Myocyte (in vitro differentiated cells): ENCODE measurements around the gene RBMS3. TPM values are rescaled to one million over a fixed set of nuclear protein-coding genes. Genes with fewer than 3 reads are reported as not detected.

Experiments used
- DNase-seq: peaks from one replicate; pipeline ENCODE4 v3.0.0-alpha.2; 2012; ENCODE audit warnings: low read depth
- total RNA-seq: library from RNA; depleted of rRNA; stranded (reverse); fragments of >200 nt; gene quantifications from 2 replicates; pipeline ENCODE4 v1.2.3, GENCODE V29; 2014

Gene RBMS3
- total RNA-seq, 1 donor from 2014 or later, result 30.6 TPM

DNA sequence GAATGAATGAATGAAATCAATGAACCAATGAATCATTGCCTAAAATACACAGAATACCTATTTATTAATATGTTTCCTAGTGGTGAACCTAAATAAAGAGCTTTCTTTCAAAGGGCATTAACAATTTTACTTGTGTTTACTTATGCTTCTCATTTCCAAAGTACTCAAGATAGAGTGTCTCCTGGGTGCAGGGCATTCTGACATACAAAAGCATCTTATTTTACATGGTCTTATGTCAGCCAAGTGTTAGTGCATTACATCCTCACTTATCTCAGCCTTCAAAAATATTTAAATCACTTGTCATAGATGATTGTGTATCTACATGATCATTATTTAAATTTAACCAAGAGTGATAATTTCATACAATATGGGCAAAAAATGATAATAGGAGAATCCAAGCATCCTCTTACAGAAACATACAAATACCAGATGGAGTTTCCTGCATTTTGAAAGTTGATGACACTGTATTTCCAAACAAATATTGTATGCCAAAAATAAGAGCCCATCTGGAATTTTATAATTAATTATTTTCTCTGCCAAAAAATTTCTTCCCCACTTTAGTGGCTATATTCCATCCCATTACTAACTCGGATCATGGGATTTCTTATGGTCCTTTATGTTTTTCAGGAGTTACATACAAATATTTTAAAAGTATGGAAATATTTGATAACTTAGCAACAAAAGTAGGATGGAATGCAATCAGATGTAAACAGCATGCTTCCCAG, 279.0 kb downstream of the RBMS3 start:
- no peak for DNase-seq

DNA sequence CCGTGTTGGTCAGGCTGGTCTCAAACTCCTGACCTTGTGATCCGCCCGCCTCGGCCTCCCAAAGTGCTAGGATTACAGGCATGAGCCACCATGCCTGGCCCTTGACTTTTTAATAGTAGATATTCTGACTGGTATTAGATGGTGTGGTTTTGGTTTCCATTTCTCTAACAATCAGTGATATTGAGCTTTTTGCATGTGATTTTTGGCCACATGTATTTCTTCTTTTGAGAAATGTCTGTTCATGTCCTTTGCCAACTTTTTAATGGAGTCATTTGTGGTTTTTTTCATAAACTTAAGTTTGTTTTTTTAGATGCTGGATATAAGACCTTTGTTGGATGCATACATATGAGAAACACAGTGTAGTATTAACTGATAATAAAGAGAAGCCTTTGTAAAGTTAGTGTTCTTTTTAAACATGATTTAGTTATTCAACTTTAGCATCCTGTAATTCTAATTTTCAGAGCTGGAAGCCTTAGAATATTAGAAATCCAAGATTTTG, 280.8 kb downstream of the RBMS3 start:
- no peak for DNase-seq

DNA sequence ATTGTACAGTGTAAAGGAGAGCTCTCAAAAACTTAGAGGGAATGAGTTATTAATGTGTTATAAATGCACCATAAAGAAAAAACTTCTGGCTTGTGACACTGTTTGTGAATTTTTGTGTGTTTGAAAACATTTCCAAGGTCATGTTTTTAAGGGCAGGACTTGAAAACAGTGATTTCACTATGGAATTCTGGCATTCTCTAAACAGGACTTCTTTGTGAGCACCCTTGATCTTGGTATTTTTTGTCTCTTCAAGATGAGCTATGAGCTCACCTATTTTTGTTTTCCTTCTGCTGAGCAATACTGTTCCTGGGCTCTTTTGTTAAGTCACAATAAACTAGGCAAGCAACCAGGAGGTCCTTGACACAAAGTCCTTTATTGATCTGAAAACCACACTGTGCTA, 284.4 kb downstream of the RBMS3 start:
- DNase-seq, result no peak

DNA sequence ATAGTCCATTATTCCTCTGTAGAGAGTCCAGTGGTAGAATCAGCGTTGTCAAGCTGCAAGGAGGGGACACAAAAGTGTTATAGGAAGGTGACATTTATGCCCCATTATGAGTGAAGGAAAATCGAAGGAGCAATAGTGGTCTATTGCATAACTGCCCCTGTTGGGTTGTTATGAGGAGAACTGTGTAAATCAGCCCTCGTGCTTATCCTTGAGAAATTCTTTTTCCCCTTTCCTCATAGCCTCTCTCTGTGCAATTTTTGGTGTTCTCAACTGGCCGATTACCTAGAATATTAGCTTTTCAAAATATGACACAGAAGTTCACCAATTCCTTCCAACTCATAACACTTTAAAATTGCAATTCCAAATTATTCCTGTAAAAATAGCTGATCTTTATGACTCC, 286.6 kb downstream of the RBMS3 start:
- no peak for DNase-seq

DNA sequence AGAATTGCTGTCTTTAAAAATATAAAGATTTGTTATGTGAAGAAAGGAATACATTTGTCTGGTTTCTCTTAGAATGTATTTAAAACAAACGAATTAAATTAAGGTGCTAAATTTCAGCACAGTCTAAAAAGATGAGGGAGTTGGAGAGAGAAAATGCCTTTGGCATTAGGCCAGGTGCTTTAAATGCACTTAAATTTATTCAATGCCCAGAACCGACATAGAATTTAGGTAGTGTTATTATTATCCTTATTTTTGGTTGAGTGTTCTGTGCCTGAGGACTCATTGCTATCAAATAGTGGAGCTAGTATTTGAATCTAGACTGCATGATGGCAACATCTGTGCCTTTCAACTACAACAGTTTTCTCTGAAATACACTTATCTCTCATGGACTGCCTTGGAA, 287.5 kb downstream of the RBMS3 start:
- DNase-seq, result no peak

DNA sequence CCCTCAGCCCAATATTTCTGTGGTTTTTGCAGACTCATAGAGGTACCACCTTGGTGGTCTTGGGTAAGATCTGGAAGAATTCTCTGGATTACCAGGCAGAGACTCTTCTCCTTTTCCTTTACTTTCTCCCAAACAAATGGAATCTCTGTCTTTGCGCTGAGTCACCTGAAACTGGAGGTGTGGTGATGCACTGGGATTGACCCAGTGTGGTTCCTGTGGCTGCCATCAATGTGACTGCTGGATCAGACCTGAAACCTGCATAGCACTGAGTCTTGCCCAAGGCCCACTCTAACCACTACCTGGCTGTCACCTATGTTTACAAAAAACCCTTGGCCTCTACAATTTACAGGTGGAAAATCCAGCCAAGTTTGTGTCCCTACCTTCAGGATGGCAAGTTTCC, 295.3 kb downstream of the RBMS3 start:
- no peak for DNase-seq

DNA sequence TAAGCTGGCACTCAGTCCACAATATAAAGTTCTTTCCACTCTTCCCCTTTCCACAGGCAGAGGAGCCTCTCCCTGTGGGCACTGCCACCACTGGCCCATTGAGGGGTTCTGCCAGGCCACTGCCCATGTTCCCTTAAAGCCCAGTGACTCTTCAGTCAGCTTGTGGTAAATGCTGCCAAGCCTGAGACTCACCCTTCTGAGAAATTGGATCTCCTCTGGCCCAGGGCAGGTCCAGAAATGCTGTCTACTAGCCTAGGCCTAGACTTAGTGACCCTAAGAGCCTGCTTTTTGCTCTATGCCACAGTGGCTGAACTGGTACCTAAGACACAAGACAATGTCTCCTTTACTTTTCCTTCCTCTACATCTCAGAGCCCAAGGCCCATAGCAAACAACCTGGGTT, 295.8 kb downstream of the RBMS3 start:
- DNase-seq, result no peak

DNA sequence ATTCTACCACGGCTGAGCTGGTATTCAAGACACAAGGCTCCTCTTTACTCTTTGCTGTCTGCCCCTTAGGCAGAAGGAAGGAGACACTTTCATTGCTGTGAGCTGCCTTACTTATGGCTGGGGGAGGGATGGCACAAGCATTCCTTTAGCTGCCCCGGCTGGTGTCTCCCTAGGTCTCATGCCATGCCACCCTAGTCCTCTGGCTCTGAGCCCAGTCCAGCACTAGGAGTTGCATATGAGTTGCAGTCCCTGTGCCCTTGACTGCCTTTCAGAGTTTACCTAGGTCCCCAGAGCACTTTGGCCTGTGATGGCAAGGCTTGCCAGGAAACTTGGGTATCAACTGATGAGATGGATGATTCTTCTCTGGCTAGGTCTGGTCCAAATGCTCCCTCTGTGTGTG, 296.4 kb downstream of the RBMS3 start:
- no peak for DNase-seq

DNA sequence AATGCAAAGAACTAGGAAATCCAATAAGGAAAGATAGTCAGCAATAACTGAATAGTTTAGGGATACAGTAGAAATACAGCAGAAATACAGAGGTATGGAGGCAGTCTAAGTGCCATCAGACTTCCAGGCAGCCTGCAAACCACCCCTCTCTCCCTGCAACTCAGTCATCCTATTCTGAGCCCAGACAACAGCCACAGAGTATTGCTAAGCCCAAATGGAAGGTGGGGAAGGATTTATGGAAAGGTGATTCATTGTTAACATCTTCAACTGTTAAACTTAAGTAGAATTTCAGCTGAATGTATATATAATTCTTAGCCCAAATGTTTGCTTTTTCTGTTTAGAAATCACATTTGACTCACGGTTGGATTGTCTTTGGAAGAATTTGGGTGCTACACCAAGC, 300.4 kb downstream of the RBMS3 start:
- DNase-seq, result no peak

DNA sequence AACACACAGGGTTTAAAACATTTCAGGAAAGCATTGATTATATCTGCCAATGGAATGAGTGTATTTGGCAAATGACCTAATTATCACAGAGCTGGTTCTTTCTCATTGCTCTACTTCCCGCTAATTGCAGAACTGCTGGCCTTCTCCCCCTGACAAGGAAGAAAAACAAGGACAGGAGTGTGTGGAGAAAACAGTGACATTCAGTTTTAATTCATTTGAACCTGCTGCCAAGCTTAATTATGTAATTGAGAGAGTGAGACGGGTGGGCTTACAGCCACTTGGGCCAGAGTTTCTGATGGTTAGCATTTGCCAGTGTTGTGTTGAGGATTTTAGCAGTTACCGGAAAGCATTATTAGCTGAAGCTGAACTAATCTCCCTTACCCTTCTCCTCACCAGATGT, 301.4 kb downstream of the RBMS3 start:
- no peak for DNase-seq

DNA sequence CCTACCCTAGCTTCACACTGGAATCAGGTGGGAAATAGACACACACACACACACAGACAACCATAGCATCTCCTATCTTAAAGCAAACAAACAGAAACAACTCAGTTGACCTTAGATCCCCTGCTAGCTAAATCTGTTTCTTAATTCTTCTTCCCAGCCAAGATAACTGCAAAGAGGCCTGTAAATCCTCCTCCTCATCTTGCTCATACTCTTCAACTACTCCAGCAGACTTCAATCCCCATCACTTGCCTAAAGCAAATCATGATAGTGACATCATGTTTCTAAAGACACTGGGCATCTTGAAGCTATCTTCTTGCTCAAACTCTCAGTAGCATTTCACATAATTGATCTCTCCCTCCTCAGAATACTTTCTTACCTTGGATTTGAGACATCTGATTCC, 303.0 kb downstream of the RBMS3 start:
- DNase-seq, result no peak

DNA sequence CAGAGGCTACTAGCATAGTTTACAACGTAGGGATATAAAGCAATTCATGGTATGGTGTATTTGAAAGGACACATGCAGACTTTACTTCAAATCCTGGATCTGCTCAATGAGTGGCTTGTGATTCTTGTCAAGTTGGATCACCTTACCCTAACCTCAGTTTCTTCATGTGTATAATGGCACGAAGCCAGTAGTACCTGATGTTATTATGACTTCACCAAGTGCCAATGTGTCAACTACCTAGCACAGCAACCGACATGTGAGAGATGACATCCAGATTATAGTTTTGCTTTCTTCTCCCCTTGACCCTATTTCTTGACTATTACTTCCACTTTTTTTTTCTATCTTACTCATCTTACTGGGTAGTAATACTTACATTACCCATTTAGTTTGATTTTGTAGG, 304.5 kb downstream of the RBMS3 start:
- no peak for DNase-seq

DNA sequence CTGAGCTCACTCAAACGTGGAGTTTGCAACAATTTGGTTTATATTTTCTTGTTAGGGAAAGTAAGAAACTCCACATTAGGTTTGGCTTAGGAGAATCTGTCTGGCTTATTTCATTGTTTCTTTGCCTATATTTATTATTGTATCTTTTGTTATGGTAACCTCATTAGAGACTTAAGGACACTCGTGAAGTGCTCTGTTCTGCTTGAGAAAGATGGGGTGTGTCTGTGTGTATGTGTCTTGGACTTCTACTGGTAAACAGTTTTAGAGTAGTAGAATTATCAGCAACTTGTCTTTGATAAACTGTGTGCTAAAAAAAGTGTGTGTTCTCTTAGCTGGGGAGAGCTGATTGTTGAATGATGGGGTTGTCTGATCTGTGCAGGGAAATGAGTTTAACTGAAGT, 306.5 kb downstream of the RBMS3 start:
- DNase-seq, result no peak

DNA sequence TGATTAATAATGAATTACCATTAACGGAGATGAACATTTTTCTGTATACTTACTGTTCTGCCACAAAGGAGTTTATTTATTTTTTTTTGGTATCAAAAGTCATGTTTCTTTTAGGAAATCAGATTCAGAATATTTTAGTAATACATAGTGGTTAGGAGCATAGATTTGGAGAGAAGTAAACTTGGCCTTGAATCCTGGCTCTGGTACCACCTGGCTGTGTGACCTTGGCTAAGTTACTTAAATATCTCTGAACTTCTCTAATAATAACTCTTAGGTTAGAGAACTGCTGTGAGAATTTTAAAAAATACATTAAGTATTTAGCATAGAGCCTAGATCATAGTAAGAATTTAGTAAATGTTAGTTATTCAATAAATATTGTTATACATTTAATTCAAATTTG, 309.1 kb downstream of the RBMS3 start:
- no peak for DNase-seq

DNA sequence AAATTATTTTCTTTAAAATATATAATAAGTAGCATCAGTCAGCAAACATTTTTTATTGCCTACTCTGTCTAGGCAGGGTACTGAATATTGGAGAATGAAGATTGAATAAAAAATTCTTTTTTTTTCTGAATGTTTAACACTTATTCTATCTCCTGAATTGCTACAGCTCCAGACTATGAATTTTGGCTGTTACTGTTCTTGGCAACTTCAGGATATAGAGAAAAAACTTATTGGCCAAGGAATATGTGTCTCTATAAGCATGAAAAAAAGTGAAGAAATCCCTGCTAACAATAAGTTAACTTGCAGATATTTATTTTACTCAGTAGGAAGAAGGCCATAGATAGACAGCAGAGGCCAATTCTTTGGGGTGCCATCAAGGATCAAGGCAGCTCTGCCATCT, 309.6 kb downstream of the RBMS3 start:
- no peak for DNase-seq

DNA sequence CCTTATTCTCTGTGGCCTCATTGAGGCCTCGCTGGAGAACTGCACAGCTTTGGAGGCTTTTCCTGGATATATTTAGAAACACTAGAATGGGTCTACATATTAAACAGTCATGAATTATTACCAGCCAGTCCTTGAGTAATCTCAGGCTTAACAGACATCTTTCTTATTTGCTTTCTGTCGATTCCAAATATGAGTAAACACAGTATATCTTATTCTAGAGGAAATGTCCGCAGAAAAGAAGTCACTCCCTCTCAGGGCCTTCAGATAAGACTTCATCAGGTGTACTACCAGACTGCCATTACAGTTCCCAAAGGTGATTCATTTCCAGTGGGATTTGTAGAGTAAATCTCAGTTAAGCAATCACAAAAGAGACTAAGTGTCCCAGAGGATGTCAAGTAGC, 310.7 kb downstream of the RBMS3 start:
- no peak for DNase-seq

DNA sequence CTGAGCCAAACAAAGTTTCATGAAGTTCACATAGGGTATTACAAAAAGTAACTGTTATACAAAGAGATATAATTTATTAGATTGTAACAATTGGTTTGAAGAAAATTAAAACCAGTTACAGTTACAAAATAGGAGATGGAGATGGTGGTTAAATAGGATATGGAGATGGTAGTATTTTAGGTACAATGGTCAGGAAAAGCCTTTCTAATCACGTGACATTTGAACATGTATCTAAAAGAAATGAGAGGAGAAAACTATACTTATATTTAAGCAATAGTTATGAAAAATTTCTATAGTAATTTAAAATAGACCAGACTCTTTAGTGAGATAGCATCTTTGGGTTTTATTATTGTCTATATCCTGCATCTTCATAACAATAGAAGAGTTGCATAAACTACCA, 312.9 kb downstream of the RBMS3 start:
- no peak for DNase-seq

DNA sequence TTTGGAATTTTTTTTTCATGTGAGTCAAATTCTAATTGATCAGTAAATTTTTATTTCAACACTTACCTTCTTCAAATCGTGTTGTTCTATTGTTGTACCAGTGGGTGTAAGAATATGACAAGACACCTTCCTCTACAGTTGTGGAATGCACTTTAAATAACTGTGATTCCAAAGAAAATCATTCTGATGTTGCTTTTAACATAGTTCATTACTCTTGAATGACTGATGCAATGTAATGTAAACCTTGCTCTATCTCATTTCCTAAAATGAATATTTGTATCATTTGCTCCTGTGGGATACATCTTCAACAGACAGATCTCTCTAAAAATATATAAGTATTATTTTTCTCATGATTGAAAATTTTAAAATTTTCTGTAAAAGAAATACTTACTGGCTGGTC, 313.4 kb downstream of the RBMS3 start:
- no peak for DNase-seq

DNA sequence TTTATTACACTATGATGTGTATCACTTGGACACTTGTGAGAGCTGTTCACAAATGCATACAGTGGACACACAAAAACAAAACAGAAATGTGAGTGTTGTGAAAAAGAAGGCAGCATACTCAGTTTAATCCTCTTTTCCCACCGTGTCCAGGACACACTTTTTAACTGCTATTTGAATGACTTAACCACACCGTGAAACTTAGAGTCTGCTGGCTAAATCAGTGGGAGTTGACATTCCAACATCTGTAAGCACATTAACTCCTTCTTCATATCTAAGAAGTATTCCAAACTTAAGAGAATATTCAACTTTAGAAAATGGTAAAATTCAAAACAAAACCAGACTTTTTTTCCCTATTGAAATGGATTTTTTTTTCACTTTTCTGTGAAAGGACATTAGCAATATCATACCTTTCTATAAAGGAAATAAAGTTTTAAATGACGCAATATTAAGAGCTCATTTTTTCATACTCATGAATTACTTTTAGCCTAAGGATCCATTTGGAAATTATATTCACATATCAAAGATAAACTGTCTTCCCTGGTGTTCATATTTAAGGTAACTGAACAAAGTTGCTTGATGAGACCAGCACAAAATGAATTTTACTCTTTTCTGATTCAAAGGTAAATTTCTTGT, 316.6 kb downstream of the RBMS3 start:
- no peak for DNase-seq

DNA sequence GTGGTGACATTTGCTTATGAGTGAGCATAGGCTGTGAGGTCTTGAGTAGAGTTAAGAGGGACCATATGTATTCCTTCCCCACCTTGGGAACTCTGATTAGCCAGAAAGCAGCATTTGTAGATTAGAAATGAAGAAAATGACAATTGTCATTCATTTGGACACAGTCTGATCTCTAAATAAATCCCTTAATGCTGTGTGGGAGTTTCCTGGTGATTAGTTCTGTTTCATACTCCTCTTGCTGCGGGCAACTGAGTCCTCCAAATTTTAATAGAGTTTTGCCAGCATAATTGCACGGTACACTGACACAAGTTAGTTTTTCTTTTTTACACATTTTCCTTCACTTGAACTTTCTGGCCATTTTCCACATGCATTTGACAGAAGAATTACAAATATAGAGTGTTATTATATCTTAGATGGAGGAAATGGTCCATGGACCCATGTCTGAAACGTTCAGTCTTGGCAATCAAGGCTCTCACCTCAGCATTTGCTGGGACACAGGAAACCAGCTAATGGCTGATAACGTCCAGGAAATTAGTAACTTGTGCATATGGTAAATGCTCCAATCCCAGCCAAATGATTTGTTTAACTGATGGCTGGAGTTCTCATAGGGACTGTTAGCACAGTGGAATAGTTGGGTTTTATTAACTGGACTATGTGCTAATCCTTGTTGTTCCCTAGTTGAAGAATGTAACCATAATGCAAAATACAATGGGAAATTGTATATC, 321.2 kb downstream of the RBMS3 start:
- DNase-seq, result no peak

DNA sequence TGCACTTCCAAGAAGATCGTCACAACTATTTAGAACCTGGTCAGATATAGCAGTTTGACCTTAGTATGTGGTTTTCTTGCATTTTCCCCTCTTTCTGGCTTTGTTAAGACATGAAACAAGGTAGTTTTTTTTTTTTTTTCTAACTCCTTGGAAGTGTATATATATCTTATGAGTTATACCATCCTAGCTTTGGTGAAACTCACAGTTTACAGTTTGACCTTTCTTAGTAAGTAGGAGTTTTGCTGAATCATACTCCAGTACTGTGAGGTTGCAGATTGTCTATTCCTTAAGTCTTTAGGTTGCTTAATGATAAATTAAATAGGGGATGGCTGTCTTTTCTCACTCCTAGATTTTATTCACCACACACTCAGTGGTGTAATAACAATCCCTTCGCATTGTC, 325.0 kb downstream of the RBMS3 start:
- DNase-seq, result peak; percentile 12

DNA sequence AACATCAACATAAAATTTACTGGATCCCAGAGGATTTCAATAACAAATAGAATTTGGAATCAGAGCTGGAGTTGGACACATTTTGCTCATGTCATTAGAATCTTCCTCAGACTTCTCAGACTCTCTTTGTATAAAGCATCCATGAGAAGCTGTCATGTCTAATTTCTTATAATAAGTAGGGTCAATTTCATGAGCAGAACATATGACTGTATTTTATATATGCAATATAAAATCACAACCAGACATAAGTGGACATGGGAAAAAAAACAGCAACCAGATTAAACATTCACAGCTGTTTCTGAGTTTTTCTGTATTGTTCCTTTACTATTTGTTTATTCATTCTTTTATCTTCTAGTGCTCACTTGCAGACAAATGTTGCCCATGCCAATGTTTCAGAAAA, 325.5 kb downstream of the RBMS3 start:
- DNase-seq, result no peak
